Caco-2 (cell line): ENCODE data around the gene SLC39A7. TPM values are rescaled to one million over a fixed set of nuclear protein-coding genes. Genes with fewer than 3 reads are reported as not detected.

Source experiments
- BruUV-seq: library from RNA; stranded (reverse); fragments of 400-500 nt; replicated peaks from 2 replicates; lab custom pipeline; 2021; lab: Mats Ljungman, UMichigan
- CTCF ChIA-PET: fragments of 300-600 bp; sonication (Branson Sonifier 250); formaldehyde crosslinking; loops from one replicate; lab custom pipeline; 2022; ENCODE audit warnings: antibody characterized with exemption; lab: Charles Lee
- POLR2A ChIA-PET: fragments of 300-600 bp; sonication (Branson Sonifier 250); formaldehyde crosslinking; loops from one replicate; lab custom pipeline; 2022; ENCODE audit warnings: antibody characterized with exemption; lab: Charles Lee
- DNase-seq, 2 experiments: peaks; one replicate each; pipeline versions ENCODE4 v3.0.0 to v3.0.0-alpha.2; 2020 to 2022
- H3K27me3 ChIP-seq: replicated peaks from 2 replicates; pipeline ENCODE4 v1.6.0; 2011; ENCODE audit warnings: low read length; ENCODE audit not compliant: control insufficient read depth, insufficient read depth
- H3K36me3 ChIP-seq: 2 replicates; pipeline ENCODE4 v1.5.1; 2011; ENCODE audit warnings: low read length; ENCODE audit not compliant: control insufficient read depth, insufficient read depth
- H3K4me1 ChIP-seq: fragments of 250-450 bp; sonication (Bioruptor Pico); 2 replicates; pipeline ENCODE4 v1.5.1; 2020; ENCODE audit warnings: mild to moderate bottlenecking
- H3K4me3 ChIP-seq: 2 replicates; pipeline ENCODE4 v1.5.1; 2011; ENCODE audit warnings: low read depth, mild to moderate bottlenecking, control low read depth, low read length
- H3K9me3 ChIP-seq: fragments of 250-450 bp; sonication (Bioruptor Pico); 2 replicates; pipeline ENCODE4 v1.5.1; 2020; ENCODE audit warnings: mild to moderate bottlenecking, moderate library complexity
- H3K27ac Mint-ChIP-seq: one replicate; pipeline ENCODE4 v1.8.0; 2022; ENCODE audit warnings: mixed read lengths; ENCODE audit not compliant: unreplicated experiment
- H3K27me3 Mint-ChIP-seq: one replicate; pipeline ENCODE4 v1.8.0; 2022; ENCODE audit warnings: mixed read lengths; ENCODE audit not compliant: insufficient read depth, unreplicated experiment
- H3K36me3 Mint-ChIP-seq: one replicate; pipeline ENCODE4 v1.8.0; 2022; ENCODE audit warnings: mild to moderate bottlenecking, mixed read lengths; ENCODE audit not compliant: insufficient read depth, unreplicated experiment
- H3K4me1 Mint-ChIP-seq: one replicate; pipeline ENCODE4 v1.8.0; 2022; ENCODE audit warnings: low read depth, mixed read lengths; ENCODE audit not compliant: unreplicated experiment
- H3K4me3 Mint-ChIP-seq: one replicate; pipeline ENCODE4 v1.8.0; 2022; ENCODE audit warnings: mild to moderate bottlenecking, moderate library complexity, mixed read lengths; ENCODE audit not compliant: unreplicated experiment
- H3K9me3 Mint-ChIP-seq: one replicate; pipeline ENCODE4 v1.8.0; 2022; ENCODE audit warnings: mixed read lengths; ENCODE audit not compliant: unreplicated experiment
- CTCF ChIP-seq, 2 experiments: fragments of 200-600 bp in 1 of 2; IDR thresholded peaks; 1 replicate in 1 of 2; 2 replicates in 1 of 2; pipeline versions ENCODE4 v1.5.1 to v1.8.0; 2011 to 2022; ENCODE audit warnings: antibody characterized with exemption in 1 of 2, control low read depth in 1 of 2, inconsistent platforms in 1 of 2, low read depth in 1 of 2, low read length in 1 of 2, mild to moderate bottlenecking in 1 of 2, moderate library complexity in 1 of 2; ENCODE audit not compliant: insufficient read depth in 1 of 2, severe bottlenecking in 1 of 2, unreplicated experiment in 1 of 2
- intact Hi-C: fragments of 100-400 bp; cut with micrococcal nuclease; formaldehyde crosslinking; loops from one replicate; pipeline ENCODE4 v1.10.0; 2022; ENCODE audit not compliant: unreplicated experiment
- total RNA-seq: library from RNA; stranded (reverse); gene quantifications from 2 replicates; pipeline ENCODE4 v1.2.3, GENCODE V29; 2022

SLC39A7 gene
- total RNA-seq, 1 experiment from 2014 or later: 140 TPM

GRCh38 chr6:33206864-33207551 is 6.3 kb downstream of the SLC39A7 start:
- H3K4me1 Mint-ChIP-seq: peaks cover 29% of the 10 kb centered on the region
- no peaks in the 10 kb centered on the region for H3K9me3 Mint-ChIP-seq
- no peak for TF ChIP-seq CTCF (IDR thresholded peaks at IDR 0.05; ENCODE audit: insufficient read depth in 1 of 2, low read depth in 1 of 2, low read length in 1 of 2, severe bottlenecking in 1 of 2, unreplicated experiment in 1 of 2)
- H3K4me3 ChIP-seq: peak overlapping the region; percentile 88
- intact Hi-C loops: no loop called here
- no peaks in the 10 kb centered on the region for H3K27me3 Mint-ChIP-seq
- CTCF ChIA-PET: no interaction called here
- H3K36me3 ChIP-seq: peaks cover 14% of the 10 kb centered on the region
- BruUV-seq: no TSS peak
- no peaks in the 10 kb centered on the region for H3K9me3 ChIP-seq
- peaks cover 18% of the 10 kb centered on the region for H3K4me1 ChIP-seq
- H3K27ac Mint-ChIP-seq: peak overlapping the region; percentile 90
- H3K4me3 Mint-ChIP-seq: peak overlapping the region; percentile 98
- DNase-seq: no peak
- H3K27me3 ChIP-seq: no peaks in the 10 kb centered on the region
- POLR2A ChIA-PET: interaction anchor here (1.3 kb wide), 1 partner anchor 41 kb away, joined by 3 read pairs; no protein-coding TSS in a partner anchor
- peaks cover 67% of the 10 kb centered on the region for H3K36me3 Mint-ChIP-seq

GRCh38 chr6:33207552-33208090 is 7.0 kb downstream of the SLC39A7 start:
- peak overlapping the region; percentile 98 for H3K4me3 Mint-ChIP-seq
- intact Hi-C loops: no loop called here
- H3K4me1 Mint-ChIP-seq: peaks cover 29% of the 10 kb centered on the region
- peak overlapping the region; percentile 97 for H3K27ac Mint-ChIP-seq
- no TSS peak for BruUV-seq
- POLR2A ChIA-PET: interaction anchor here (1.3 to 1.9 kb wide), 4 partner anchors 8 to 236 kb away, joined by 3 to 7 read pairs (median 5); no protein-coding TSS in a partner anchor
- Histone ChIP-seq H3K4me1 (peaks cover 14% of the 10 kb centered on the region), H3K9me3 (no peaks in the 10 kb centered on the region), H3K27me3 (no peaks in the 10 kb centered on the region), H3K4me3 (peak overlapping the region; percentile 88), H3K36me3 (peaks cover 9% of the 10 kb centered on the region; the same call in 1 of the 2 replicates)
- CTCF ChIA-PET: no interaction called here
- no peak for TF ChIP-seq CTCF (IDR thresholded peaks at IDR 0.05; ENCODE audit: insufficient read depth in 1 of 2, low read depth in 1 of 2, low read length in 1 of 2, severe bottlenecking in 1 of 2, unreplicated experiment in 1 of 2)
- no peaks in the 10 kb centered on the region for H3K9me3 Mint-ChIP-seq
- H3K27me3 Mint-ChIP-seq: peaks cover 1% of the 10 kb centered on the region
- peak; percentile 53 to 54 for DNase-seq
- H3K36me3 Mint-ChIP-seq: peaks cover 64% of the 10 kb centered on the region

- Histone ChIP-seq H3K9me3 (no peaks in the 10 kb centered on the region), H3K4me1 (peaks cover 14% of the 10 kb centered on the region), H3K4me3 (peak within 1 kb of the TSS; percentile 88), H3K36me3 (peaks cover 6% of the 10 kb centered on the region; the same call in 1 of the 2 replicates), H3K27me3 (no peaks in the 10 kb centered on the region)
- Mint-ChIP-seq H3K4me1 (peaks cover 34% of the 10 kb centered on the region), H3K36me3 (peaks cover 63% of the 10 kb centered on the region), H3K27me3 (peaks cover 5% of the 10 kb centered on the region), H3K4me3 (peak within 1 kb of the TSS; percentile 98), H3K9me3 (no peaks in the 10 kb centered on the region), H3K27ac (peak within 1 kb of the TSS; percentile 97)
- intact Hi-C loops: no loop called here
- peak; percentile 68 to 81 for DNase-seq
- BruUV-seq: TSS peak; percentile 97
- CTCF ChIA-PET: interaction anchor here (0.6 to 2.0 kb wide), 5 partner anchors 9 to 224 kb away, joined by 4 to 15 read pairs (median 5); no protein-coding TSS in a partner anchor
- no peak for TF ChIP-seq CTCF (IDR thresholded peaks at IDR 0.05; ENCODE audit: insufficient read depth in 1 of 2, low read depth in 1 of 2, low read length in 1 of 2, severe bottlenecking in 1 of 2, unreplicated experiment in 1 of 2)
- POLR2A ChIA-PET: interaction anchor here (0.5 to 1.9 kb wide), 6 partner anchors 9 to 240 kb away, joined by 3 to 7 read pairs (median 4); partner anchors contain the start of gene BRD2
These were observed 7.7 kb downstream of the SLC39A7 start, which contains the start of gene RING1 for GRCh38 chr6:33208091-33208967. Gene RING1 (plus strand): TSS chr6:33208500. CDS start chr6:33208823, 323 bp downstream.
